Measurements from ENCODE around the gene CD59. TPM values are rescaled to one million over a fixed set of nuclear protein-coding genes. Genes with fewer than 3 reads are reported as not detected.

Gene CD59
- total RNA-seq, 1 donor from 2014 or later, result 272 TPM

GRCh38 chr11:33692541-33692940 is 43.7 kb downstream of the CD59 start:
- intact Hi-C loops (cut with DNase I), result no loop called here
- Histone ChIP-seq H3K4me3 (no peak overlapping the region), H3K4me1 (peaks cover 56% of the 10 kb centered on the region)

GRCh38 chr11:33692013-33692504 is 44.2 kb downstream of the CD59 start:
- Histone ChIP-seq H3K9me3 (no peaks in the 10 kb centered on the region), H3K36me3 (no peaks in the 10 kb centered on the region), H3K4me1 (peaks cover 56% of the 10 kb centered on the region), H3K27ac (peak overlapping the region; percentile 81), H3K4me3 (peak overlapping the region in 1 of 2 donors; percentile 23), H3K27me3 (no peaks in the 10 kb centered on the region)
- DNase-seq (ENCODE audit: extremely low spot score in 2 of 2), result no peak
- intact Hi-C loops (cut with DNase I), result no loop called here
- no peak for TF ChIP-seq POLR2A (IDR thresholded peaks at IDR 0.05)
- TF ChIP-seq CTCF (IDR thresholded peaks at IDR 0.05), result no peak
- TF ChIP-seq POLR2AphosphoS5 (IDR thresholded peaks at IDR 0.05; ENCODE audit: insufficient read depth in 1 of 2, low read depth in 1 of 2), result peak in 1 of 2 donors; percentile 88

More at GRCh38 chr11:33692541-33692940, 43.7 kb downstream of the CD59 start:
- Histone ChIP-seq H3K27me3 (no peaks in the 10 kb centered on the region), H3K27ac (peak overlapping the region; percentile 81), H3K36me3 (no peaks in the 10 kb centered on the region), H3K9me3 (no peaks in the 10 kb centered on the region)
- no peak for DNase-seq (ENCODE audit: extremely low spot score in 2 of 2)
- TF ChIP-seq POLR2AphosphoS5 (IDR thresholded peaks at IDR 0.05; ENCODE audit: insufficient read depth in 1 of 2, low read depth in 1 of 2) (no peak), CTCF (IDR thresholded peaks at IDR 0.05) (no peak), POLR2A (IDR thresholded peaks at IDR 0.05) (no peak)

GRCh38 chr11:33691066-33691864 is 45.0 kb downstream of the CD59 start:
- H3K27me3 ChIP-seq, result no peaks in the 10 kb centered on the region
- intact Hi-C loops (cut with DNase I), result no loop called here
- TF ChIP-seq POLR2A (IDR thresholded peaks at IDR 0.05), result no peak
- TF ChIP-seq CTCF (IDR thresholded peaks at IDR 0.05), result no peak
- peak in 1 of 2 donors; percentile 7 for TF ChIP-seq POLR2AphosphoS5 (IDR thresholded peaks at IDR 0.05; ENCODE audit: insufficient read depth in 1 of 2, low read depth in 1 of 2)
- H3K4me1 ChIP-seq, result peaks cover 56% of the 10 kb centered on the region
- peak overlapping the region in 1 of 2 donors; percentile 23 for H3K4me3 ChIP-seq
- H3K36me3 ChIP-seq, result no peaks in the 10 kb centered on the region
- no peaks in the 10 kb centered on the region for H3K9me3 ChIP-seq
- peak overlapping the region; percentile 81 for H3K27ac ChIP-seq
- DNase-seq (ENCODE audit: extremely low spot score in 2 of 2), result no peak

- Histone ChIP-seq H3K27ac (peak overlapping the region; percentile 81), H3K9me3 (no peaks in the 10 kb centered on the region), H3K4me1 (peaks cover 56% of the 10 kb centered on the region), H3K36me3 (no peaks in the 10 kb centered on the region), H3K4me3 (no peak overlapping the region), H3K27me3 (no peaks in the 10 kb centered on the region)
- DNase-seq (ENCODE audit: extremely low spot score in 2 of 2), result peak in 1 of 2 donors; percentile 94
- TF ChIP-seq POLR2AphosphoS5 (IDR thresholded peaks at IDR 0.05; ENCODE audit: insufficient read depth in 1 of 2, low read depth in 1 of 2) (peak; percentile 71 to 86), POLR2A (IDR thresholded peaks at IDR 0.05) (no peak)
- intact Hi-C loops (cut with DNase I), result no loop called here
These were observed 45.7 kb downstream of the CD59 start for GRCh38 chr11:33690290-33691065.

- peak in 1 of 2 donors; percentile 87 for DNase-seq (ENCODE audit: extremely low spot score in 2 of 2)
- no peak overlapping the region for H3K4me3 ChIP-seq
- H3K27ac ChIP-seq, result peak overlapping the region; percentile 81
- no peaks in the 10 kb centered on the region for H3K27me3 ChIP-seq
- no peaks in the 10 kb centered on the region for H3K9me3 ChIP-seq
- intact Hi-C loops (cut with DNase I), result loop anchor here (5.0 kb wide), 1 partner anchor 327 kb away; no protein-coding TSS in a partner anchor
- H3K36me3 ChIP-seq, result no peaks in the 10 kb centered on the region
- peaks cover 51% of the 10 kb centered on the region for H3K4me1 ChIP-seq
- TF ChIP-seq POLR2AphosphoS5 (IDR thresholded peaks at IDR 0.05; ENCODE audit: insufficient read depth in 1 of 2, low read depth in 1 of 2) (no peak), POLR2A (IDR thresholded peaks at IDR 0.05) (no peak), CTCF (IDR thresholded peaks at IDR 0.05) (no peak)
These were observed 46.7 kb downstream of the CD59 start for GRCh38 chr11:33689501-33689900.
